ENCODE measurements around the gene OR2H1.

The OR2H1 gene

GRCh38 chr6:29490055-29490454, 33.1 kb downstream of the OR2H1 start:
- TF ChIP-seq CTCF (IDR thresholded peaks at IDR 0.05; ENCODE audit: extremely low read depth, missing control alignments) = no peak
- no peak for DNase-seq (ENCODE audit: low spot score)

- DNase-seq (ENCODE audit: low spot score) = no peak
- TF ChIP-seq CTCF (IDR thresholded peaks at IDR 0.05; ENCODE audit: extremely low read depth, missing control alignments) = no peak
Observed at GRCh38 chr6:29490552-29490951, 33.6 kb downstream of the OR2H1 start.

GRCh38 chr6:29491574-29491973, 34.6 kb downstream of the OR2H1 start:
- TF ChIP-seq CTCF (IDR thresholded peaks at IDR 0.05; ENCODE audit: extremely low read depth, missing control alignments) = no peak

GRCh38 chr6:29493261-29493660, 36.3 kb downstream of the OR2H1 start:
- no peak for TF ChIP-seq CTCF (IDR thresholded peaks at IDR 0.05; ENCODE audit: extremely low read depth, missing control alignments)

More at GRCh38 chr6:29491574-29491973, 34.6 kb downstream of the OR2H1 start:
- DNase-seq (ENCODE audit: low spot score) = no peak

GRCh38 chr6:29494131-29494530, 37.2 kb downstream of the OR2H1 start:
- no peak for DNase-seq (ENCODE audit: low spot score)
- no peak for TF ChIP-seq CTCF (IDR thresholded peaks at IDR 0.05; ENCODE audit: extremely low read depth, missing control alignments)

More at GRCh38 chr6:29493261-29493660, 36.3 kb downstream of the OR2H1 start:
- DNase-seq (ENCODE audit: low spot score) = no peak

GRCh38 chr6:29495571-29495970, 38.6 kb downstream of the OR2H1 start:
- TF ChIP-seq CTCF (IDR thresholded peaks at IDR 0.05; ENCODE audit: extremely low read depth, missing control alignments) = no peak
- no peak for DNase-seq (ENCODE audit: low spot score)

GRCh38 chr6:29496961-29497360, 40.0 kb downstream of the OR2H1 start:
- no peak for TF ChIP-seq CTCF (IDR thresholded peaks at IDR 0.05; ENCODE audit: extremely low read depth, missing control alignments)
- DNase-seq (ENCODE audit: low spot score) = no peak

Measured in GM20000 (cell line).